Measurements from ENCODE around the gene KLK11. TPM values are rescaled to one million over a fixed set of nuclear protein-coding genes. Genes with fewer than 3 reads are reported as not detected.

KLK11 gene
- total and polyA plus RNA-seq, 2 experiments from 2014 or later: not detected

GRCh38 chr19:51002089-51002532 is 24.3 kb downstream of the KLK11 start:
- Histone ChIP-seq H3K36me3 (ENCODE audit: low read depth) (no peaks in the 10 kb centered on the region), H3K9me2 (ENCODE audit: insufficient read depth) (no peaks in the 10 kb centered on the region), H3K9ac (no peak overlapping the region), H3K27me3 (replicated peaks; ENCODE audit: insufficient read depth) (no peaks in the 10 kb centered on the region), H3K79me2 (ENCODE audit: insufficient read depth) (no peaks in the 10 kb centered on the region), H2AFZ (no peak overlapping the region), H3K4me3 (no peak overlapping the region), H3F3A (ENCODE audit: insufficient read depth) (no peaks in the 10 kb centered on the region), H3K4me2 (ENCODE audit: unreplicated experiment) (no peak overlapping the region), H3K9me3 (ENCODE audit: low read depth) (no peaks in the 10 kb centered on the region), H3K4me1 (ENCODE audit: insufficient read depth) (no peaks in the 10 kb centered on the region), H3K27ac (no peak overlapping the region), H4K20me1 (ENCODE audit: insufficient read depth) (no peaks in the 10 kb centered on the region)
- DNase-seq: no peak
- no peak for TF ChIP-seq EZH2phosphoT487 (IDR thresholded peaks at IDR 0.05; ENCODE audit: insufficient read depth, low read depth)
- no peak for TF ChIP-seq EZH2 (IDR thresholded peaks at IDR 0.05; ENCODE audit: insufficient read depth, poor library complexity, severe bottlenecking)
- 54 to 58% methylated on average over 12 of the region's 12 CpGs for WGBS, 2 experiments (ENCODE audit: low coverage in 1 of 2, low lambda C conversion rate in 2 of 2, missing lambda C conversion rate in 2 of 2)
- in situ Hi-C loops (cut with MboI): no loop called here

- H4K20me1 ChIP-seq (ENCODE audit: insufficient read depth): no peaks in the 10 kb centered on the region
- no peaks in the 10 kb centered on the region for H3K27me3 ChIP-seq (replicated peaks; ENCODE audit: insufficient read depth)
- no peak for DNase-seq
- TF ChIP-seq EZH2 (IDR thresholded peaks at IDR 0.05; ENCODE audit: insufficient read depth, poor library complexity, severe bottlenecking) (no peak), EZH2phosphoT487 (IDR thresholded peaks at IDR 0.05; ENCODE audit: insufficient read depth, low read depth) (no peak)
- no peak within 1 kb of the TSS for H3K4me3 ChIP-seq
- WGBS, 2 experiments (ENCODE audit: low coverage in 1 of 2, low lambda C conversion rate in 2 of 2, missing lambda C conversion rate in 2 of 2): 12 to 15% methylated on average over 4 to 6 of the region's 7 CpGs
- no peaks in the 10 kb centered on the region for H3K4me1 ChIP-seq (ENCODE audit: insufficient read depth)
- in situ Hi-C loops (cut with MboI): no loop called here
- H3K36me3 ChIP-seq (ENCODE audit: low read depth): no peaks in the 10 kb centered on the region
- no peaks in the 10 kb centered on the region for H3K9me2 ChIP-seq (ENCODE audit: insufficient read depth)
- no peak within 1 kb of the TSS for H3K9ac ChIP-seq
- no peak within 1 kb of the TSS for H3K27ac ChIP-seq
- H3K4me2 ChIP-seq (ENCODE audit: unreplicated experiment): no peak within 1 kb of the TSS
- no peaks in the 10 kb centered on the region for H3F3A ChIP-seq (ENCODE audit: insufficient read depth)
- H3K79me2 ChIP-seq (ENCODE audit: insufficient read depth): no peaks in the 10 kb centered on the region
- H2AFZ ChIP-seq: no peak within 1 kb of the TSS
- H3K9me3 ChIP-seq (ENCODE audit: low read depth): no peaks in the 10 kb centered on the region
Observed at GRCh38 chr19:51001515-51001914, 24.9 kb downstream of the KLK11 start, which contains the start of gene KLK8. Gene KLK8, minus strand, starts transcription at chr19:51001604. Its CDS starts 437 bp downstream, at chr19:51001167.

- Histone ChIP-seq H4K20me1 (ENCODE audit: insufficient read depth) (no peaks in the 10 kb centered on the region), H3K4me1 (ENCODE audit: insufficient read depth) (no peaks in the 10 kb centered on the region), H3K27me3 (replicated peaks; ENCODE audit: insufficient read depth) (no peaks in the 10 kb centered on the region), H3K79me2 (ENCODE audit: insufficient read depth) (no peaks in the 10 kb centered on the region), H3F3A (ENCODE audit: insufficient read depth) (no peaks in the 10 kb centered on the region), H3K4me3 (no peak overlapping the region), H2AFZ (no peak overlapping the region), H3K9me2 (ENCODE audit: insufficient read depth) (no peaks in the 10 kb centered on the region), H3K9me3 (ENCODE audit: low read depth) (no peaks in the 10 kb centered on the region), H3K4me2 (ENCODE audit: unreplicated experiment) (no peak overlapping the region), H3K27ac (no peak overlapping the region), H3K36me3 (ENCODE audit: low read depth) (no peaks in the 10 kb centered on the region), H3K9ac (no peak overlapping the region)
- no peak for TF ChIP-seq EZH2 (IDR thresholded peaks at IDR 0.05; ENCODE audit: insufficient read depth, poor library complexity, severe bottlenecking)
- TF ChIP-seq EZH2phosphoT487 (IDR thresholded peaks at IDR 0.05; ENCODE audit: insufficient read depth, low read depth): no peak
- WGBS, 2 experiments (ENCODE audit: low coverage in 1 of 2, low lambda C conversion rate in 2 of 2, missing lambda C conversion rate in 2 of 2): 33% methylated on average over 14 to 16 of the region's 16 CpGs
- in situ Hi-C loops (cut with MboI): no loop called here
- no peak for DNase-seq
Observed at GRCh38 chr19:51000981-51001380, 25.4 kb downstream of the KLK11 start.

GRCh38 chr19:51000426-51000825 is 26.0 kb downstream of the KLK11 start:
- no peak for DNase-seq
- in situ Hi-C loops (cut with MboI): no loop called here
- Histone ChIP-seq H3K27me3 (replicated peaks; ENCODE audit: insufficient read depth) (no peaks in the 10 kb centered on the region), H3K4me2 (ENCODE audit: unreplicated experiment) (no peak overlapping the region), H3K27ac (no peak overlapping the region), H2AFZ (no peak overlapping the region), H3K9me3 (ENCODE audit: low read depth) (no peaks in the 10 kb centered on the region), H3F3A (ENCODE audit: insufficient read depth) (no peaks in the 10 kb centered on the region), H3K79me2 (ENCODE audit: insufficient read depth) (no peaks in the 10 kb centered on the region), H3K4me3 (no peak overlapping the region), H3K9ac (no peak overlapping the region), H3K36me3 (ENCODE audit: low read depth) (no peaks in the 10 kb centered on the region), H3K4me1 (ENCODE audit: insufficient read depth) (no peaks in the 10 kb centered on the region), H4K20me1 (ENCODE audit: insufficient read depth) (no peaks in the 10 kb centered on the region), H3K9me2 (ENCODE audit: insufficient read depth) (no peaks in the 10 kb centered on the region)
- WGBS, 2 experiments (ENCODE audit: low coverage in 1 of 2, low lambda C conversion rate in 2 of 2, missing lambda C conversion rate in 2 of 2): 71 to 84% methylated on average over 8 to 10 of the region's 10 CpGs
- TF ChIP-seq EZH2 (IDR thresholded peaks at IDR 0.05; ENCODE audit: insufficient read depth, poor library complexity, severe bottlenecking) (no peak), EZH2phosphoT487 (IDR thresholded peaks at IDR 0.05; ENCODE audit: insufficient read depth, low read depth) (no peak)

GRCh38 chr19:50998686-50999085 is 27.7 kb downstream of the KLK11 start:
- H3K79me2 ChIP-seq (ENCODE audit: insufficient read depth): no peaks in the 10 kb centered on the region
- no peak overlapping the region for H3K9ac ChIP-seq
- H3K27ac ChIP-seq: no peak overlapping the region
- no peaks in the 10 kb centered on the region for H3K9me3 ChIP-seq (ENCODE audit: low read depth)
- 44 to 49% methylated on average over 4 of the region's 4 CpGs for WGBS, 2 experiments (ENCODE audit: low coverage in 1 of 2, low lambda C conversion rate in 2 of 2, missing lambda C conversion rate in 2 of 2)
- no peak for TF ChIP-seq EZH2phosphoT487 (IDR thresholded peaks at IDR 0.05; ENCODE audit: insufficient read depth, low read depth)
- no peak for DNase-seq
- no peaks in the 10 kb centered on the region for H3K36me3 ChIP-seq (ENCODE audit: low read depth)
- H2AFZ ChIP-seq: no peak overlapping the region
- H3K9me2 ChIP-seq (ENCODE audit: insufficient read depth): no peaks in the 10 kb centered on the region
- in situ Hi-C loops (cut with MboI): no loop called here
- H3F3A ChIP-seq (ENCODE audit: insufficient read depth): no peaks in the 10 kb centered on the region
- no peaks in the 10 kb centered on the region for H3K4me1 ChIP-seq (ENCODE audit: insufficient read depth)
- no peaks in the 10 kb centered on the region for H3K27me3 ChIP-seq (replicated peaks; ENCODE audit: insufficient read depth)
- no peak overlapping the region for H3K4me3 ChIP-seq
- H3K4me2 ChIP-seq (ENCODE audit: unreplicated experiment): no peak overlapping the region
- H4K20me1 ChIP-seq (ENCODE audit: insufficient read depth): no peaks in the 10 kb centered on the region
